ENCODE data around the gene MLST8.
"Not testable (repeated sequence)": the region's sequence is repeated elsewhere in the genome, so short reads cannot be mapped to it uniquely, and the experiment has no call there.

MLST8 gene

DNA sequence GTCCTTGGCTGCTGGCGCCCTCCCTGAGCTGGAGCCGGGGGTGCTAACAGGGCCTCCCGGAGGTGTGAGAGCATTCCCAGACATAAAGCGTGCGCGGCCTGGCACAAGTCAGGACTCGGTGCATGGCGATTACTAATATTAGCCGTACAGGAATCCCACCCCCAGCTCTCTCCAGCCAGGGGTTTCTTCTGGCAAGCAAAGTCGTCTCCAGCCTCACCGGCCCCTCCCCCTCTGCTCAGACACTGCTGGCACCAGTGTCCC is 13.9 kb upstream of the MLST8 start:
- DNase-seq: no peak

DNA sequence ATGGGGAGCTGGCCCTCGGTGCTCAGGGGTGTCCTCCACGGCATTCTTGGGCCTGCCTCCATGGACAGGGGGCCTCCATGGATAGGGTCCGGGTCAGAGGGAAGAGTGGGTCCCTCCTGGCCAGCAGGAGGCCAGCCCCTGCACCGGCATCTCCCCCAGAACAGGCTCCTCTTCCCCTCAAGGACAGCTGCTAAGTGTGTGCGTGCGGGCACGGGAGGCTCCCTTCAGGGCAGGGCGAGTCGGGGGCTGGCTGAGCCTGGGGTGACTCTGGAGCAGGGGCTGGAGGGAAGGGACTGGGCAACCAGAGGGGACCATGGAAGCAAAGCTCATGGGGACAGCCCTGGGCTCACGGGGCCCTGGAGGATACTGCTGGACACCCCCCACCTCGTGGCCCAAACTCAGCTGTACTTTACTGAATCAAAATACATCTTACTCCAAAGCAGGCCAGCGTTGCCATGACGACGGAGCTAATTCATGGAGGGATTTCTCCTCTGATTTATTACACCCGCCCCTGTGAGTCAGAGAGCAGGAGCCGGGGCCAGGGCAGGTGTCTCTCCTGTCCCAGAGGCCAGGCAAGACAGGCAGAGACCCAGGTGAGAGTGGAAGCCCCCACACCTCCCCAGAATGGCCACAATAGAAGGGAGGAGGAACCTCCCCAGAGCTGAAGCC is 11.0 kb upstream of the MLST8 start:
- peak; percentile 22 for DNase-seq

GRCh38 chr16:2194852-2195321 is 10.4 kb upstream of the MLST8 start:
- DNase-seq: peak; percentile 60

- no peak for DNase-seq
Measured at GRCh38 chr16:2195322-2196161, 9.7 kb upstream of the MLST8 start.

GRCh38 chr16:2196162-2196980 is 8.9 kb upstream of the MLST8 start, which contains the start of gene CASKIN1:
Gene CASKIN1, minus strand, starts transcription at chr16:2196605. Its CDS starts 173 bp downstream, at chr16:2196432.
- no peak for DNase-seq

DNA sequence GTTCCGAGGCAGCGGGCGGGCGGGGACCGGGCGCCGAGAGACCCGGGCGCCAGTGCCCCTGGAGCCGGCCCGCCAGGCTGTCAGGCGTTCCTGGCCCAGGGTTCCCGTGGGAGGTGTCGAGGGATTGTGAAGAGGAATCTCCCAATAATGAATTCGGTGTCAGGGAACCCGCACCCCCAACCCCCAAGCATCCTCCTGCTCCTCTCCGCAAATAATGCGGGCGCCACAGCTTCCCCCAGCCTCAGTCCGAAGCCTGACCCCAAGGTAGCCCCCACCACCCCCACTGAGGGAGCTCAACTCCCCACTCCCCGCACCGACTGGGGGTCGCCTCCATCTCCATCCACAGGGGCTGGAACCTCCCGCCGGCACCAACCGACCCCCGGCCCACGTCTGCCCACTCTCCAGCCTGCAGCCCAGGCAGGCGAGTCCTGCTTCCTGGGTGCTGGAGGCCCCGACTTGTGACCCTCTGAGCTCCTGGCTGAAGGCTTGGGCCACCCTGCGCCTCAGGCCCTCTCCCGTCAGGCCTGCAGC is 8.2 kb upstream of the MLST8 start:
- DNase-seq: no peak

DNA sequence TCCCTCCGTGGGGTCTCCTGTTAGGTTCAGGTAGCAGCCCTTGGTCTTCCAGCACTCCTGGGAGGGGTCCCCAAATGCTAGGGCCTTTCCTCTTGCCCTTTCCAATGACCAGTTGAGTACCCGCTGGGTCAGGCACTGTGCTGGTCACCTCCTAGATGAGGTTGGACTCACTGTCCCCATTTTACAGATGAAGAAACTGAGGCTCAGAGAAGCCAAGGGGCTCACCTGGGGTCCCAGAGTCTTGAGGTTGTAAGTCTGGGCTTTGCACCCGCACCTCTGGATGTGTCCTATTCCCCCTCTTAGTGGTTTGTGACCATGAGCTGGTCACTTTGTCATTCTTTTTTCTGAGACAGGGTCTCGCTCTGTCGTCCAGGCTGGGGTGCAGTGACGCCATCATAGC is 7.5 kb upstream of the MLST8 start:
- no peak for DNase-seq

DNA sequence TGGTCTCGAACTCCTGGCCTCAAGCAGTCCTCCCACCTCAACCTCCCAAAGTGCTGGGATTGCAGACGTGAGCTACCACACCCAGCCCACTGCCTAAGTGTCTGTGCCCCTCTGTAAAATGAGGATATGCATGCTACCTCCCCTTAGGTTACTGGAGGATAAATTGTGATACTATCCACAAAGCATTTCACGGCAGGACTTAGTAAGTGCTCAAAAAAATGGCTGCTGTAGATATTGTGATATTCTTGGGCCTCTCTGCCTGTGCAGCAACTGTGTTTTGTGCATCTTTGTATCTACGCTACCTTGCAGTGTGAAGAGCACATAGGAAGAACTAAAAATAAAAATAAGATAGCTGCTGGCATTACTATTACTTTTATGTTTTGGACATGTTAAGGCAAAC is 7.0 kb upstream of the MLST8 start:
- DNase-seq: no peak

- no peak for DNase-seq
Measured at GRCh38 chr16:2199095-2199494, 6.2 kb upstream of the MLST8 start.

DNA sequence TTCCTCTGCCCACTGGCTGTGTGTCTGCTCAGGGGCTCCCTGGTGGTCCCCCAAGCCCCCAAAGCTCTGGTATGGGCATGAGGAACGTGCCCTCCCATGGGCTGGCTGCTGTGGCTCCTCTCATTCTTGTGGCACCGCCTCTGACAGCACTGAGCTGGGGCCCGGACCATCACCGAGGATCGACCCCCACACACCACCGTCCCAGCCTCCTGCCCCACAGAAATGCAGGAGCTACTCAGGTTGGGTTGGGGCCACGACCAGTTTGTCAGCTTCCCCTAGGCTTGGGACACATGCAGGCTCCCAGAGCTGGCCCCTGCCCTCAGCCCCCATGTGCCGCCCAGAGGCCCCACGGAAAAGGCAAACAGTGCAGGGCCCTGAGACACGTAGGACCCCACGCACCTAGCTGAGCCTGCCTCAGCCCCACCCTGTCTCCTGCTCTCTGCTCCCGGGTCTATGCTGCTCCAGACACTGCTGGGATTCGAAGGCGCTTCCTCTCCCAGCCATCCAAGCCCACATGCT is 5.6 kb upstream of the MLST8 start:
- DNase-seq: no peak

- DNase-seq: no peak
Measured at GRCh38 chr16:2200313-2200712, 4.9 kb upstream of the MLST8 start.

DNA sequence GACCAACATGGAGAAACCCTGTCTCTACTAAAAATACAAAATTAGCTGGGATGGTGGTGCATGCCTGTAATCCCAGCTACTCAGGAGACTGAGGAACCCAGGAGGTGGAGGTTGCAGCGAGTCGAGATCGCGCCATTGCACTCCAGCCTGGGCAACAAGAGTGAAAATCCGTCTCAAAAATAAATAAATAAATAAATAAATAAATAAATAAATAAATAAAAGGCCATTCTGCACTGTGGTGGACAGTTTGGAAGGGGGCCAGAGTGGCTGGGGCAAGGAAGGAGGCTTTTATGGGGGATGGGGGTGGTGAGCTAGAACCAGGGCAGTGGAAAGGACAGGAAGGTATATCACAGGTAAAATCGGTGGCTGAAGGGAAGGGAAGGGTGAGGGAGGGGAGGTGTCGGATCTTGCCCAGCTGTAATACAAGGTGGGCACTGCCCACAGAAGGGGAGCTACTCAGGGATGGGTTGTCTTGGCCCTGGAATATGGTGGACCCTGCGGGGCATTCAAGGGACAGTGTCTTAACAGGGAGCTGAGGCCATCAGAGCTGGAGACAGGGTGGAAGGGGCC is 2.0 kb upstream of the MLST8 start:
- DNase-seq: not testable (repeated sequence)

DNA sequence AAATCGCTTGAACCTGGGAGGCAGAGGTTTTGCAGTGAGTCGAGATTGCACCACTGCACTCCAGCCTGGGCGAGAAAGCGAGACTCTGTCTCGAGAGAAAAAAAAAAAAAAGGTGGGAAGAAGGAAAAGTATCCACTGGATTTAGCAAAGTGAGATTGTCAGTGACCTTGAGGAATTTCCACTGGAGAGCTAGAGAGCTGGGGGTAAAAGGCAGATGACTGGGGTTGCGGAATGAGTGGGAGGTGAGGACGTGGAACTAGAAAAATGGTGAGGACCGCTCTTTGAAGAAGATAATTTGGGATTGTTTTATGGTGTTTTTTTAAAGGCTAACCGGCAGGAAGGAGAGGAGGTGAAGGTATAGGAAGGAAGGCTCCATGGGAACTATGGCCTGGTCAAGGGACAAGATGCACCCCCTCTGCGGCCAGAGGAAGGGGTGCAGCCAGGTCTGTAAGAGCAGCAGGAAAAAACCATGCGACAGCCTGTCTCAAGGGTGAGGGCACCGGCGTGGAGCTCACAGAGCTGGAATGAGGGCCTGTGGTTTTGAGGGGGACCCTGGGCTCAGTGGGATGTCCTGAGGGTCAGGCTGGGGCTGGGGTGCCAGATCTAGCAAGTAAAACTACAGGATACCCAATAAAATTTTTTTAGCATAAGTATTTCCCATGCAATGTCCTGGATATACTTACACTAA is 694 bp upstream of the MLST8 start:
- DNase-seq: no peak

DNA sequence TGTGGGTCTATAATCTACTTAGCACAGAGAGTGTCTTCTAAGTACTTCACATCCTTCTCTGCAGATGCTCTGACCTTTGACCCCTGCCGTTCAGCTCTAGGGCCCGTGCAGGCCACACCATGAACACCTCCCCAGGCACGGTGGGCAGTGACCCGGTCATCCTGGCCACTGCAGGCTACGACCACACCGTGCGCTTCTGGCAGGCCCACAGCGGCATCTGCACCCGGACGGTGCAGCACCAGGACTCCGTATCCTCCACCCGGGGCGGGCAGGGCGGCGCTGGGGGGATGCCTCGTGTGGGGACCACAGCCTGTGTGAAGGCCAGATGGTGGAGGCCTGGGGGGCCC is 686 bp downstream of the MLST8 start:
- DNase-seq: no peak

GRCh38 chr16:2206420-2206779 is 1.1 kb downstream of the MLST8 start:
- DNase-seq: no peak

DNA sequence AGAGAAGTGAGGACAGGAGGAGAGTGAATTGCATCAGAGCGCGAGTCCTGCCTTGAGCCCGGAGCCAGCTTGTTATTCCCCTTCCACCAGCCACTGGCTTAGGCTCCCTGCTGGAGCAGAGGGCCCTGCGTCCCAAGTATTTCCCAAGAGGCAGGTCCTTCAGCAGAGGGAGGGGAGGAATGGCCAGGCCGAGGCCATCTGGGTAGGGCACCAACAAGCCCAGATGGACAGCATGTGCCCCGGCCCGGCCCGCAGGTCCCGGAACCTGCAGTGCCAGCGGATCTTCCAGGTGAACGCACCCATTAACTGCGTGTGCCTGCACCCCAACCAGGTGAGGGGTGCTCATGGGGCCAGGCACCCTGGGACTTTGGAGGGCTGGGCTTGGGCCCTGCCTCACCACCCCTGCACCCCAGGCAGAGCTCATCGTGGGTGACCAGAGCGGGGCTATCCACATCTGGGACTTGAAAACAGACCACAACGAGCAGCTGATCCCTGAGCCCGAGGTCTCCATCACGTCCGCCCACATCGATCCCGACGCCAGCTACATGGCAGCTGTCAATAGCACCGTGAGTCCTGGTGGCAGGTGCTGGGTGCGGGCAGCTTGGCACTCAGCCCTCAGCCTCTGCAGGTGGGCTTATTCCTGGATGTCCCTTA is 1.7 kb downstream of the MLST8 start:
- DNase-seq: no peak

DNA sequence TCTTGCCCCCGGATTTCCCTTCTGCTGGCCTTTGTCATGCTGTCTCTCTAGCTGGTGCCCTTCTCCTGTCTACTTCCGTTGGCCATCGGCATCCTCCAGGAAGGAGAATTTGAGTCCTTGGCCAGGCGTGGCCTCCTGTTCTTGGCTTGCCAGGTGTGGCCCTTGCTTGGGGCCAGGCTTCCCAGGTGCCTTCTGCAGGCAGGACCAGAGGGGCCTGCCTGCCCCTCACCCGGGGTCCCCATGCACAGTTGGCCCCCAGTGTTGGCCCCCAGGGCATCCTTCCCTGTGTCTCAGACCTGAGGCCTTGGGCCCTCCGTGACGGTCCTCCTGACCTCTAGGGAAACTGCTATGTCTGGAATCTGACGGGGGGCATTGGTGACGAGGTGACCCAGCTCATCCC is 2.6 kb downstream of the MLST8 start:
- no peak for DNase-seq

GRCh38 chr16:2208308-2208707 is 3.1 kb downstream of the MLST8 start:
- DNase-seq: no peak

DNA sequence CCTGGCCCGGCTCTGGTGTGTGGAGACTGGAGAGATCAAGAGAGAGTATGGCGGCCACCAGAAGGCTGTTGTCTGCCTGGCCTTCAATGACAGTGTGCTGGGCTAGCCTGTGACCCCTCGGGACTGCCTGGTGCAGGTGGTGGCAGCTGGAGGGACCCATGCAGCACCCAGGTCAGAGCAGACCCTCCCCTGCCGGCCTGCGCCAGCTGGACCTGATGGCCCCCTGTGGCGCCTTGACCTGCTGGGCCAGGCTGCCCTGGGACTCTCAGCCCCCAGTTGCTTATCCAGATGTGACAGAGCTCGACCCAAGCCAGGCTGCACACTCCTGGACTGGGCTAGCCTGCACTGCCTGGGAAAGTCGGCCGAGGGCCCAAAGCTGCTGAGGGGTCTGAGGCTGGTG is 3.5 kb downstream of the MLST8 start:
- no peak for DNase-seq

DNA sequence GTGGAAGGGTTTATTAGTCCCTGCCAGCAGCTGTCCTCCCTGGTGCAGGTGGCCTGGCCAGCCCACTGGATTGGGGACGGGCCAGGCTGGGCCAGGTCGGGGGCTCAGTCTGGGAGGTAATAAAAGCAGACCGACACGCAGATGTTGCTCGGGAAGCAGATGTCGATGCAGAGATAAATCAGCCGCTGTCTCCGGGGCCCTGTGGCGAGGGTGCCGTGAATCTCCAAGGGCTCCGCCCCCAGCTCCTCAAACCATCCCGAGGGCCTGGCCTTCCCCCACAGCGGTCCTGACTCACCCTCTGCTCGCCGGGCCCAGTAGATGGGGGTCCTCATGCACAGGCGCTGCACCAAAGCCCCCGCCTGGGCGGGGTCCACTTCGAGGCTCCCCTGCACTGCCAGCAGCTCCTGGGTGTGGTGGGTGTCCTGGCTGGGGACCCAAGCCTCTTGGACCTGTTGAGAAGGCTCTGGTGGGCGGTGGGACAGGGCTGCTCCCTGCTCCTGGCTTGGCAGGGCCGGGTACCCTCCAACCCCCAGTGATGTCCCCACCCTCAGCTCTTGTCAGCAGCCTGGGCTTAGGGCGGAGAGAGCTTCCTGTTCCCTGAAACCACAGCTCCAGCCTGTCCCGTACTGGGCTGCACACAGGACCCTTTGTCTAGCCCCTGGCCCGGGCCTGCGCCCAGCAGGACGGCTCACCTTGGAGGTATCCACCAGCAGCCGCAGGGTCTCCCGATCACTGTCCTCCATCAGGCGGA is 4.2 kb downstream of the MLST8 start:
- DNase-seq: no peak

GRCh38 chr16:2210009-2210332 is 4.7 kb downstream of the MLST8 start:
- no peak for DNase-seq
